Ovary (tissue), 9 donors: ENCODE results near the gene E2F8. TPM values are rescaled to one million over a fixed set of nuclear protein-coding genes. Genes with fewer than 3 reads are reported as not detected.

Experiments
- DNase-seq, 5 donors: peaks; one replicate each; pipeline ENCODE4 v3.0.0-alpha.2; 2019 to 2020
- H3K27ac ChIP-seq, 2 donors: fragments of 200-600 bp; one replicate each; pipeline versions ENCODE4 v1.5.1 to v1.8.0; 2019 to 2022
- H3K27me3 ChIP-seq: fragments of 200-600 bp; one replicate; pipeline ENCODE4 v1.8.0; 2022
- H3K36me3 ChIP-seq: fragments of 200-600 bp; sonication (generic); one replicate; pipeline ENCODE4 v1.5.1; 2019
- H3K4me1 ChIP-seq: one replicate; pipeline ENCODE4 v1.8.1; 2013; ENCODE audit warnings: mild to moderate bottlenecking, moderate library complexity; ENCODE audit not compliant: insufficient read depth
- H3K4me3 ChIP-seq: fragments of 200-600 bp; sonication (generic); one replicate; pipeline ENCODE4 v1.5.1; 2017
- H3K9me3 ChIP-seq, 2 donors: fragments of 200-600 bp in 1 of 2; sonication (generic) in 1 of 2; one replicate each; pipeline versions ENCODE4 v1.5.1 to v1.8.1; 2013 to 2019; ENCODE audit warnings: mild to moderate bottlenecking in 1 of 2, moderate library complexity in 1 of 2
- CTCF ChIP-seq, 3 donors: fragments of 450-650 bp in 2 of 3; fragments of 200-600 bp in 1 of 3; IDR thresholded peaks; one replicate each; pipeline versions ENCODE4 v1.5.1 to v1.8.0; 2016 to 2022; ENCODE audit warnings: antibody characterized with exemption in 3 of 3, mild to moderate bottlenecking in 1 of 3
- EP300 ChIP-seq: sonication (generic); formaldehyde crosslinking; IDR thresholded peaks from one replicate; pipeline ENCODE4 v1.6.1; 2017; ENCODE audit warnings: antibody characterized with exemption
- POLR2A ChIP-seq: fragments of 450-650 bp; IDR thresholded peaks from one replicate; pipeline ENCODE4 v1.6.1; 2017; ENCODE audit warnings: antibody characterized with exemption, mild to moderate bottlenecking, moderate library complexity
- WGBS, 3 donors: extraction: QIAGEN DNeasy Blood & Tissue Kit in 1 of 3; methylation state at CpG; one replicate each; pipeline versions ENCODE4 v1.1.5 to v1.1.7; 2013 to 2017; 5-methylcytosine and 5-hydroxymethylcytosine counted together
- intact Hi-C, 4 donors: fragments of 100-400 bp; cut with DNase I; formaldehyde crosslinking; loops; one replicate each; pipeline versions ENCODE4 v1.11.0 to v1.15.1; 2022 to 2023
- polyA plus RNA-seq, 2 donors: library from polyadenylated mRNA; stranded (reverse); fragments of 200-250 nt in 1 of 2; fragments of 350-450 nt in 1 of 2; fragmentation: Illumina TruSeq in 1 of 2; extraction: RNeasy Lipid Tissue Mini Kit (QIAGEN cat#74804) in 1 of 2; gene quantifications; one replicate each; pipeline ENCODE4 v1.2.3, GENCODE V29; 2013 to 2014
- total RNA-seq, 7 donors: library from RNA; depleted of rRNA in 2 of 7; stranded (reverse); fragments of >200 nt in 2 of 7; fragmentation: NEBNext Ultra II Directional in 3 of 7; extraction: Animal tissue kit (Norgen Biotek cat#: 25700) in 3 of 7; gene quantifications; one replicate each; pipeline versions ENCODE4 v1.1.0 to v1.2.4, GENCODE V29; 2016 to 2023
- donor health status: DM: no; HTN: no; CAD: no; lungs with moderate emphysema.
- donor health status: DM: no; HTN: no; CAD: no.
- donor health status: Bipolar disorder and iron deficiency.
- donor health status: DM: yes; HTN: yes; CAD: no.
- donor health status: DM: no; HTN: no; CAD: no.
- donor health status: DM: yes; HTN: yes; CAD: no.

E2F8 gene
- total and polyA plus RNA-seq, 9 donors = 0.08 to 0.80 (median 0.36) TPM; not detected in 3

- H3K4me1 ChIP-seq = no peaks in the 10 kb centered on the region
- DNase-seq = no peak
- H3K27ac ChIP-seq = no peak overlapping the region
- H3K4me3 ChIP-seq = no peak overlapping the region
- WGBS, 3 donors = 24 to 42% (median 42%) methylated on average over 3 of the region's 3 CpGs
- H3K27me3 ChIP-seq = no peaks in the 10 kb centered on the region
- intact Hi-C loops = no loop called here
- no peaks in the 10 kb centered on the region for H3K9me3 ChIP-seq
- H3K36me3 ChIP-seq = no peaks in the 10 kb centered on the region
- TF ChIP-seq CTCF (IDR thresholded peaks at IDR 0.05) = no peak
- no peak for TF ChIP-seq EP300
Measured at GRCh38 chr11:19220903-19221724, 19.6 kb downstream of the E2F8 start.

GRCh38 chr11:19218786-19219460, 21.8 kb downstream of the E2F8 start:
- DNase-seq = no peak
- no peak overlapping the region for H3K4me3 ChIP-seq
- no peak for TF ChIP-seq CTCF (IDR thresholded peaks at IDR 0.05)
- TF ChIP-seq EP300 = no peak
- no peak for TF ChIP-seq POLR2A
- WGBS, 3 donors = 76 to 82% (median 81%) methylated on average over 15 of the region's 15 CpGs
- no peaks in the 10 kb centered on the region for H3K27me3 ChIP-seq
- no peaks in the 10 kb centered on the region for H3K4me1 ChIP-seq
- H3K9me3 ChIP-seq = no peaks in the 10 kb centered on the region
- intact Hi-C loops = no loop called here
- H3K27ac ChIP-seq = no peak overlapping the region
- no peaks in the 10 kb centered on the region for H3K36me3 ChIP-seq

GRCh38 chr11:19218216-19218615, 22.5 kb downstream of the E2F8 start:
- Histone ChIP-seq H3K4me3 (no peak overlapping the region), H3K27ac (no peak overlapping the region), H3K4me1 (no peaks in the 10 kb centered on the region), H3K36me3 (no peaks in the 10 kb centered on the region), H3K27me3 (no peaks in the 10 kb centered on the region), H3K9me3 (no peaks in the 10 kb centered on the region)
- TF ChIP-seq POLR2A = no peak
- TF ChIP-seq CTCF (IDR thresholded peaks at IDR 0.05) = no peak
- no peak for TF ChIP-seq EP300
- DNase-seq = no peak
- intact Hi-C loops = no loop called here
- WGBS, 3 donors = 71 to 76% (median 72%) methylated on average over 3 of the region's 3 CpGs

- no peaks in the 10 kb centered on the region for H3K36me3 ChIP-seq
- no peak for TF ChIP-seq POLR2A
- no peak overlapping the region for H3K4me3 ChIP-seq
- intact Hi-C loops = no loop called here
- no peaks in the 10 kb centered on the region for H3K4me1 ChIP-seq
- no peaks in the 10 kb centered on the region for H3K9me3 ChIP-seq
- DNase-seq = no peak
- H3K27me3 ChIP-seq = no peaks in the 10 kb centered on the region
- no peak overlapping the region for H3K27ac ChIP-seq
- 49 to 53% (median 50%) methylated on average over 3 of the region's 3 CpGs for WGBS, 3 donors
Measured at GRCh38 chr11:19216709-19217374, 23.9 kb downstream of the E2F8 start.
